WTC11 (cell line): ENCODE measurements around the gene SPECC1L. TPM values are rescaled to one million over a fixed set of nuclear protein-coding genes. Genes with fewer than 3 reads are reported as not detected.
"Not testable (repeated sequence)": the region's sequence is repeated elsewhere in the genome, so short reads cannot be mapped to it uniquely, and the experiment has no call there.

Experiments
- ATAC-seq: fragments of 200-7000 bp; cut with Tn5 transposase; 2 replicates; pipeline ENCODE4 v1.10.0; 2021; ENCODE audit warnings: mild to moderate bottlenecking, moderate library complexity
- CTCF ChIA-PET: fragments of 300-600 bp; sonication (Branson Sonifier 250); formaldehyde crosslinking; loops from one replicate; lab custom pipeline; 2021; ENCODE audit warnings: antibody characterized with exemption; lab: Charles Lee
- POLR2A ChIA-PET: fragments of 350-600 bp; sonication (Branson Sonifier 250); formaldehyde crosslinking; loops from one replicate; lab custom pipeline; 2021; ENCODE audit warnings: antibody characterized with exemption; lab: Charles Lee
- DNase-seq: peaks from one replicate; pipeline ENCODE4 v3.0.0; 2021; ENCODE audit warnings: low spot score
- H3K27ac Mint-ChIP-seq: 2 replicates; pipeline ENCODE4 v1.8.0; 2021; ENCODE audit warnings: mixed read lengths
- H3K27me3 Mint-ChIP-seq: 2 replicates; pipeline ENCODE4 v1.8.0; 2021; ENCODE audit warnings: low read depth, mild to moderate bottlenecking, moderate library complexity, mixed read lengths
- H3K36me3 Mint-ChIP-seq: 2 replicates; pipeline ENCODE4 v1.8.0; 2021; ENCODE audit warnings: mixed read lengths
- H3K4me1 Mint-ChIP-seq: 2 replicates; pipeline ENCODE4 v1.8.0; 2022; ENCODE audit warnings: mixed read lengths
- H3K4me3 Mint-ChIP-seq: 2 replicates; pipeline ENCODE4 v1.8.0; 2021; ENCODE audit warnings: mild to moderate bottlenecking, moderate library complexity, mixed read lengths
- H3K9me3 Mint-ChIP-seq: 2 replicates; pipeline ENCODE4 v1.8.0; 2021; ENCODE audit warnings: mixed read lengths
- FOXP1 ChIP-seq: sonication (generic); formaldehyde crosslinking; IDR thresholded peaks from 2 replicates; pipeline ENCODE4 v1.8.0; 2022; ENCODE audit warnings: missing genetic modification reagents, mild to moderate bottlenecking, moderate library complexity, borderline replicate concordance
- GRHL2 ChIP-seq: fragments of 250-450 bp; sonication (Bioruptor Pico); IDR thresholded peaks from 2 replicates; pipeline ENCODE4 v1.8.0; 2022; ENCODE audit warnings: mild to moderate bottlenecking, moderate library complexity; ENCODE audit not compliant: insufficient replicate concordance, severe bottlenecking
- GTF2I ChIP-seq: fragments of 250-450 bp; sonication (Bioruptor Pico); conservative IDR thresholded peaks from 2 replicates; pipeline ENCODE4 v1.4.0; 2021; ENCODE audit warnings: mild to moderate bottlenecking
- JAZF1 ChIP-seq: fragments of 250-450 bp; sonication (Bioruptor Pico); IDR thresholded peaks from 2 replicates; pipeline ENCODE4 v1.9.0; 2021; ENCODE audit warnings: moderate library complexity, mild to moderate bottlenecking, inconsistent platforms
- NFE2L1 ChIP-seq: sonication (generic); formaldehyde crosslinking; IDR thresholded peaks from 2 replicates; pipeline ENCODE4 v1.8.1; 2023; ENCODE audit warnings: missing genetic modification reagents
- NR1H2 ChIP-seq: sonication (generic); formaldehyde crosslinking; IDR thresholded peaks from 2 replicates; pipeline ENCODE4 v1.9.0; 2021; ENCODE audit warnings: mild to moderate bottlenecking, moderate library complexity, missing genetic modification reagents
- PRDM15 ChIP-seq: sonication (generic); formaldehyde crosslinking; IDR thresholded peaks from 2 replicates; pipeline ENCODE4 v1.8.0; 2022; ENCODE audit warnings: missing genetic modification reagents
- PRRX2 ChIP-seq: fragments of 250-450 bp; sonication (Bioruptor Pico); IDR thresholded peaks from 2 replicates; pipeline ENCODE4 v1.8.0; 2021; ENCODE audit warnings: mild to moderate bottlenecking
- RELA ChIP-seq: sonication (generic); formaldehyde crosslinking; IDR thresholded peaks from 2 replicates; pipeline ENCODE4 v1.8.1; 2022; ENCODE audit warnings: missing genetic modification reagents, mild to moderate bottlenecking, borderline replicate concordance
- RORB ChIP-seq: fragments of 250-450 bp; sonication (Bioruptor Pico); IDR thresholded peaks from 2 replicates; pipeline ENCODE4 v1.9.0; 2021; ENCODE audit warnings: mild to moderate bottlenecking
- SP1 ChIP-seq: sonication (generic); formaldehyde crosslinking; conservative IDR thresholded peaks from 2 replicates; pipeline ENCODE4 v1.8.1; 2022; ENCODE audit warnings: missing genetic modification reagents
- USF2 ChIP-seq: sonication (generic); formaldehyde crosslinking; IDR thresholded peaks from 2 replicates; pipeline ENCODE4 v1.8.1; 2023; ENCODE audit warnings: mild to moderate bottlenecking, missing genetic modification reagents, moderate library complexity
- ZBTB21 ChIP-seq: sonication (generic); formaldehyde crosslinking; IDR thresholded peaks from 2 replicates; pipeline ENCODE4 v1.8.1; 2023; ENCODE audit warnings: mild to moderate bottlenecking, missing genetic modification reagents, borderline replicate concordance
- ZMAT4 ChIP-seq: fragments of 250-450 bp; sonication (Bioruptor Pico); IDR thresholded peaks from 2 replicates; pipeline ENCODE4 v1.9.0; 2021; ENCODE audit warnings: mild to moderate bottlenecking
- ZNF219 ChIP-seq: sonication (generic); formaldehyde crosslinking; IDR thresholded peaks from 2 replicates; pipeline ENCODE4 v1.8.0; 2023; ENCODE audit warnings: missing genetic modification reagents, mild to moderate bottlenecking, borderline replicate concordance
- ZNF317 ChIP-seq: sonication (generic); formaldehyde crosslinking; IDR thresholded peaks from 2 replicates; pipeline ENCODE4 v1.8.1; 2023; ENCODE audit warnings: low read depth, mild to moderate bottlenecking, moderate library complexity, missing genetic modification reagents, borderline replicate concordance
- total RNA-seq: library from RNA; stranded (reverse); gene quantifications from 3 replicates; pipeline ENCODE4 v1.2.3, GENCODE V29; 2021
- TF ChIP-seq, protein P1 (sequence below): sonication (generic); formaldehyde crosslinking; IDR thresholded peaks from 2 replicates; pipeline ENCODE4 v1.8.0; 2023; ENCODE audit warnings: missing genetic modification reagents, mild to moderate bottlenecking, borderline replicate concordance

SPECC1L gene
- total RNA-seq, 1 experiment from 2014 or later = 44.6 TPM

DNA sequence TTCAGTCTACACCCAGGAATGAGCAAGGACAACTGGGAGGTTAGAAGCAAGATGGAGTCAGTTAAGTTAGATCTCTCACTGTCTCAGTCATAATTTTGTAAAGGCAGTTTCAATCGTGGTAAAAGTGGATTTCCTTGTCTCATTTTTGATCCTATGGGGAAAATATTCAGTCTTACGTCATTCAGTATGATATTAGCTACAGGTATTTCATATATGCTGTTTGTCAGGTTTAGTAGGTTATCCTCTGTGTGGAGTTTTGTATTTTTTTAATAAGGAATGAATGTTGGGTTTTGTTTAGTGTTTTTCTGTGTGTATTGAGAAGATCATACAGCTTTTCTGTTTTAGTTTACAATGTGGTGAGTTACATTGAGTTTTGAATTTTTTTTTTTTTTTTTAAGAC, 11.8 kb downstream of the SPECC1L start:
- POLR2A ChIA-PET = no interaction called here

GRCh38 chr22:24284747-24285203, 14.1 kb downstream of the SPECC1L start:
- TF ChIP-seq RELA (CRISPR knock-in tag) = no peak
- TF ChIP-seq, all 79 proteins: peak for 0
- ATAC-seq (no peak), DNase-seq (no peak)
- Mint-ChIP-seq H3K4me3 (no peak overlapping the region), H3K4me1 (peaks cover 59% of the 10 kb centered on the region), H3K27ac (peak overlapping the region; percentile 47), H3K36me3 (no peaks in the 10 kb centered on the region; the same call in 1 of the 2 replicates), H3K9me3 (no peaks in the 10 kb centered on the region; the same call in 1 of the 2 replicates), H3K27me3 (no peaks in the 10 kb centered on the region)
- ChIA-PET CTCF (interaction anchor here (0.8 to 1.3 kb wide), 3 partner anchors 42 to 139 kb away, joined by 5 to 6 read pairs (median 6); no protein-coding TSS in a partner anchor), POLR2A (no interaction called here)

More for the DNA sequence above, 11.8 kb downstream of the SPECC1L start:
- no peak overlapping the region for H3K4me3 Mint-ChIP-seq
- H3K27me3 Mint-ChIP-seq = no peaks in the 10 kb centered on the region
- no peaks in the 10 kb centered on the region; the same call in 1 of the 2 replicates for H3K36me3 Mint-ChIP-seq
- H3K27ac Mint-ChIP-seq = 0 out of 2 replicates have a peak overlapping the region, but pooled peaks have one; percentile 2
- no peaks in the 10 kb centered on the region; the same call in 1 of the 2 replicates for H3K9me3 Mint-ChIP-seq
- no peak for TF ChIP-seq ZNF317 (CRISPR knock-in tag)
- TF ChIP-seq GTF2I (CRISPR knock-in tag) = no peak
- no peak for DNase-seq
- CTCF ChIA-PET = interaction anchor here (1.0 to 1.7 kb wide), 3 partner anchors 50 to 126 kb away, joined by 3 to 5 read pairs (median 4); no protein-coding TSS in a partner anchor
- ATAC-seq = no peak
- peaks cover 52% of the 10 kb centered on the region for H3K4me1 Mint-ChIP-seq

DNA sequence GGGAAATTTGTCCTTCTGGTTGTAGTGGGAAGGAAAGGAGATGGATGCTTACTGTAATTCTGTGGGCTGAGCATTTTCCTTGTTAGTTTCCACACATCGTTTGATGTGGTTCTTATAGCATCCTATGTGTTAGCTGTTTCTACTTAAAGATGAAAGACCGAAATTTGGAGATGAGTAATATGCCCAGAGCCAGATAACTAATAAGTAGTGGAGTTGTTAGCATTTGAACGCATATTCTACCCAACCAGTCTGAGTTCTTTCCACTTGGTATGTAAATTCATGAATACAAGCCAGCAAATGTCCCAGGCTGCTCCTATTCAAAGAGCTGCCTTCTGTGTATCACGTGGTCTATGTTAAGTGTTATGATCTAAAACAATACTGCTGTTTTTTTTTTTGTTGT, 14.6 kb downstream of the SPECC1L start:
- Mint-ChIP-seq H3K27ac (peak overlapping the region; percentile 47; the same call in 1 of the 2 replicates), H3K36me3 (no peaks in the 10 kb centered on the region; the same call in 1 of the 2 replicates), H3K4me1 (peaks cover 61% of the 10 kb centered on the region), H3K9me3 (no peaks in the 10 kb centered on the region; the same call in 1 of the 2 replicates), H3K4me3 (no peak overlapping the region), H3K27me3 (no peaks in the 10 kb centered on the region)
- no peak for TF ChIP-seq GRHL2
- TF ChIP-seq FOXP1 (CRISPR knock-in tag) = no peak
- TF ChIP-seq JAZF1 (CRISPR knock-in tag) = no peak
- TF ChIP-seq NFE2L1 (CRISPR knock-in tag) = no peak
- TF ChIP-seq, protein P1, sequence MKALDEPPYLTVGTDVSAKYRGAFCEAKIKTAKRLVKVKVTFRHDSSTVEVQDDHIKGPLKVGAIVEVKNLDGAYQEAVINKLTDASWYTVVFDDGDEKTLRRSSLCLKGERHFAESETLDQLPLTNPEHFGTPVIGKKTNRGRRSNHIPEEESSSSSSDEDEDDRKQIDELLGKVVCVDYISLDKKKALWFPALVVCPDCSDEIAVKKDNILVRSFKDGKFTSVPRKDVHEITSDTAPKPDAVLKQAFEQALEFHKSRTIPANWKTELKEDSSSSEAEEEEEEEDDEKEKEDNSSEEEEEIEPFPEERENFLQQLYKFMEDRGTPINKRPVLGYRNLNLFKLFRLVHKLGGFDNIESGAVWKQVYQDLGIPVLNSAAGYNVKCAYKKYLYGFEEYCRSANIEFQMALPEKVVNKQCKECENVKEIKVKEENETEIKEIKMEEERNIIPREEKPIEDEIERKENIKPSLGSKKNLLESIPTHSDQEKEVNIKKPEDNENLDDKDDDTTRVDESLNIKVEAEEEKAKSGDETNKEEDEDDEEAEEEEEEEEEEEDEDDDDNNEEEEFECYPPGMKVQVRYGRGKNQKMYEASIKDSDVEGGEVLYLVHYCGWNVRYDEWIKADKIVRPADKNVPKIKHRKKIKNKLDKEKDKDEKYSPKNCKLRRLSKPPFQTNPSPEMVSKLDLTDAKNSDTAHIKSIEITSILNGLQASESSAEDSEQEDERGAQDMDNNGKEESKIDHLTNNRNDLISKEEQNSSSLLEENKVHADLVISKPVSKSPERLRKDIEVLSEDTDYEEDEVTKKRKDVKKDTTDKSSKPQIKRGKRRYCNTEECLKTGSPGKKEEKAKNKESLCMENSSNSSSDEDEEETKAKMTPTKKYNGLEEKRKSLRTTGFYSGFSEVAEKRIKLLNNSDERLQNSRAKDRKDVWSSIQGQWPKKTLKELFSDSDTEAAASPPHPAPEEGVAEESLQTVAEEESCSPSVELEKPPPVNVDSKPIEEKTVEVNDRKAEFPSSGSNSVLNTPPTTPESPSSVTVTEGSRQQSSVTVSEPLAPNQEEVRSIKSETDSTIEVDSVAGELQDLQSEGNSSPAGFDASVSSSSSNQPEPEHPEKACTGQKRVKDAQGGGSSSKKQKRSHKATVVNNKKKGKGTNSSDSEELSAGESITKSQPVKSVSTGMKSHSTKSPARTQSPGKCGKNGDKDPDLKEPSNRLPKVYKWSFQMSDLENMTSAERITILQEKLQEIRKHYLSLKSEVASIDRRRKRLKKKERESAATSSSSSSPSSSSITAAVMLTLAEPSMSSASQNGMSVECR (CRISPR knock-in tag) = no peak
- TF ChIP-seq ZBTB21 (CRISPR knock-in tag) = no peak
- no peak for TF ChIP-seq NR1H2 (CRISPR knock-in tag)
- no peak for TF ChIP-seq SP1 (CRISPR knock-in tag)
- TF ChIP-seq USF2 (CRISPR knock-in tag) = no peak
- TF ChIP-seq RORB (CRISPR knock-in tag) = no peak
- TF ChIP-seq PRRX2 = no peak
- TF ChIP-seq PRDM15 (CRISPR knock-in tag) = no peak
- no peak for TF ChIP-seq ZNF219 (CRISPR knock-in tag)
- no peak for TF ChIP-seq ZMAT4 (CRISPR knock-in tag)
- ATAC-seq (no peak), DNase-seq (no peak)
- POLR2A ChIA-PET = no interaction called here
- CTCF ChIA-PET = interaction anchor here (0.8 to 1.3 kb wide), 3 partner anchors 42 to 138 kb away, joined by 5 to 6 read pairs (median 6); no protein-coding TSS in a partner anchor

DNA sequence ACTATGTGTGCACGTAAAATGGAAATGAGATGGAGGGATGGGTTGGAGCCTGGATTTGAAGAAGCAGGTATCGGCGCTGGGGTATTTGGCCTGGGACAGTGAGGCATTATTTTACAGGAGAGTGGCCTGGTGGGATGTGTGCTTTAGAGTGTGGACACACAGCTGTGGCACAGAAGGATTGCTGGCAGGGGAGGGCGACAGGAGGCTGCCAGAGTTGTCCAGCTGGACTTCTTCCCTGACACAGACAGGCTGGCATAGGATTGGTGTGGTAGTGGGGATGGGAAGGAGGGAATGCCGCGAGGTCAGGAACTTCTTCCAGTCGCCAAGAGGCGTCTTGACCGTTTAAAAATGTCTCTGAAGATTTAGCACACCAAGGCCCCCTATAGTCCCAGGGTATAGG, 16.6 kb downstream of the SPECC1L start:
- H3K4me3 Mint-ChIP-seq, H3K36me3 Mint-ChIP-seq: not testable (repeated sequence)

GRCh38 chr22:24287801-24288200, 17.2 kb downstream of the SPECC1L start:
- H3K36me3 Mint-ChIP-seq, H3K27ac Mint-ChIP-seq, CTCF ChIA-PET, POLR2A ChIA-PET, ATAC-seq, H3K9me3 Mint-ChIP-seq, H3K4me3 Mint-ChIP-seq, DNase-seq, H3K27me3 Mint-ChIP-seq: not testable (repeated sequence)
- peaks cover 47% of the 10 kb centered on the region for H3K4me1 Mint-ChIP-seq

More for the DNA sequence above, 16.6 kb downstream of the SPECC1L start:
- H3K9me3 Mint-ChIP-seq, CTCF ChIA-PET, H3K27me3 Mint-ChIP-seq, DNase-seq, POLR2A ChIA-PET, ATAC-seq: not testable (repeated sequence)
- H3K27ac Mint-ChIP-seq = peak overlapping the region; percentile 44; the same call in 1 of the 2 replicates
- H3K4me1 Mint-ChIP-seq = peaks cover 47% of the 10 kb centered on the region
